Choroid plexus epithelial cell (primary cell): ENCODE results near the gene ADAT1.

ENCODE experiments used
- DNase-seq: peaks from one replicate; pipeline ENCODE4 v3.0.0-alpha.2; 2010; ENCODE audit warnings: low read depth
- H3K4me3 ChIP-seq: 2 replicates; pipeline ENCODE4 v1.5.1; 2011; ENCODE audit warnings: low read depth, mild to moderate bottlenecking, control low read depth, low read length, moderate library complexity
- TF ChIP-seq, protein P1 (sequence below): conservative IDR thresholded peaks from 2 replicates; pipeline ENCODE4 v1.5.1; 2011; ENCODE audit warnings: low read depth, mild to moderate bottlenecking, control low read depth, inconsistent platforms, low read length, moderate library complexity

The ADAT1 gene

DNA sequence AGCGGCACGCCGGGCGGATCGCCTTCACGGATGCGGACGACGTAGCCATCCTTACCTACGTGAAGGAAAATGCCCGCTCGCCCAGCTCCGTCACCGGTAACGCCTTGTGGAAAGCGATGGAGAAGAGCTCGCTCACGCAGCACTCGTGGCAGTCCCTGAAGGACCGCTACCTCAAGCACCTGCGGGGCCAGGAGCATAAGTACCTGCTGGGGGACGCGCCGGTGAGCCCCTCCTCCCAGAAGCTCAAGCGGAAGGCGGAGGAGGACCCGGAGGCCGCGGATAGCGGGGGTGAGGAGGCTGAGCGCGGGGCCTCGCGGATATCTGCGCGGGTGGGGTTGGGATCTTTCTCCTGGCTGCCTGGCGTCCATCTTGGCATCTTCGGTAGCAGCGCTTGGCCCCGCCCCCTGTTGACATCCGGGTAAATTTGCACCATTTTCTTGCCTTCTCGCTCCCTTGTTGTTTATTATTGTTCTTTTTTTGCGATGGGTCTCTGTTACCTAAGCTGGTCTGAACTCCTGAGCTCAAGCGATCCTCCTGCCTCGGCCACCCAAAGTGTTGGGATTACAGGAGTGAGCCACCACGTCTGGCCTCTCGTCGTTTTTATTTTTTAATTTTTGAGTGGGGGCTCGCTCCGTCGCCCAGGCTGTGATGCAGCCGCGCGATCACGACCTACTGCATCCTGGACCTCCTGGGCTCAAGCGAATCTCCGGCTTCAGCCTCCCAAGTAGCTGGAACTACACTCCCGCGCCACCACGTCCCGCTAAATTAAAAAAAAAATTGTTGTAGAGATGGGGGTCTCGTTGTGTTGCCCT, 25.4 kb upstream of the ADAT1 start:
- H3K4me3 ChIP-seq: peak overlapping the region; percentile 99
- TF ChIP-seq, protein P1, sequence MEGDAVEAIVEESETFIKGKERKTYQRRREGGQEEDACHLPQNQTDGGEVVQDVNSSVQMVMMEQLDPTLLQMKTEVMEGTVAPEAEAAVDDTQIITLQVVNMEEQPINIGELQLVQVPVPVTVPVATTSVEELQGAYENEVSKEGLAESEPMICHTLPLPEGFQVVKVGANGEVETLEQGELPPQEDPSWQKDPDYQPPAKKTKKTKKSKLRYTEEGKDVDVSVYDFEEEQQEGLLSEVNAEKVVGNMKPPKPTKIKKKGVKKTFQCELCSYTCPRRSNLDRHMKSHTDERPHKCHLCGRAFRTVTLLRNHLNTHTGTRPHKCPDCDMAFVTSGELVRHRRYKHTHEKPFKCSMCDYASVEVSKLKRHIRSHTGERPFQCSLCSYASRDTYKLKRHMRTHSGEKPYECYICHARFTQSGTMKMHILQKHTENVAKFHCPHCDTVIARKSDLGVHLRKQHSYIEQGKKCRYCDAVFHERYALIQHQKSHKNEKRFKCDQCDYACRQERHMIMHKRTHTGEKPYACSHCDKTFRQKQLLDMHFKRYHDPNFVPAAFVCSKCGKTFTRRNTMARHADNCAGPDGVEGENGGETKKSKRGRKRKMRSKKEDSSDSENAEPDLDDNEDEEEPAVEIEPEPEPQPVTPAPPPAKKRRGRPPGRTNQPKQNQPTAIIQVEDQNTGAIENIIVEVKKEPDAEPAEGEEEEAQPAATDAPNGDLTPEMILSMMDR: no peak
- peak; percentile 80 for DNase-seq

DNA sequence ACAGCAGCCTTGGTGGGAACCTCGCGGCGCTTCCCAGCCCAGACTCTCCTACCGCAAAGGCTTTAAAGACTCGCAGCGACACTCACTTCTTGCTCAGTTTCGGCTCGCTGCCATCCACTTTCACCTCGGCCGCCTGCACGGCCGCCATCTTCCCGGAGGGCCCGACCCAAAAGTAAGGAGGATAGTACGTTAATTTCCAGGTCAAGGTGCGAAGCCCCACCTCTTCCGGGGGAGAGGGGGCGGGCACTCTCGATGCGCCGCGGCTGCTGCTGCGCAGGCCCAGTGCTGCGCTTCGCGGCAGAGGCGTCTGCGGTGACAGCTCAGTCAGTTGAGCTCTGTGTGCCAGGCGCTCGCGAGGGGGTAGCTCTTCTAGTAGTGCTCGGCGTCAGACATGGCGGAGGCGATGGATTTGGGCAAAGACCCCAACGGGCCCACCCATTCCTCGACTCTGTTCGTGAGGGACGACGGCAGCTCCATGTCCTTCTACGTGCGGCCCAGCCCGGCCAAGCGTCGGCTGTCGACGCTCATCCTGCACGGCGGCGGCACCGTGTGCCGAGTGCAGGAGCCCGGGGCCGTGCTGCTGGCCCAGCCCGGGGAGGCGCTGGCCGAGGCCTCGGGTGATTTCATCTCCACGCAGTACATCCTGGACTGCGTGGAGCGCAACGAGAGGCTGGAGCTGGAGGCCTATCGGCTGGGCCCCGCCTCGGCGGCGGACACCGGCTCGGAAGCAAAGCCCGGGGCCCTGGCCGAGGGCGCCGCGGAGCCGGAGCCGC, 24.6 kb upstream of the ADAT1 start, which contains the start of the genes KARS1 and TERF2IP:
Gene KARS1 (minus strand): TSS at position 174 of the 773 bp plus-strand sequence. CDS start 26 bp downstream, at position 148.
Gene TERF2IP (plus strand): TSS at position 282 of the 773 bp plus-strand sequence. CDS start 110 bp downstream, at position 392.
- TF ChIP-seq, protein P1: no peak
- H3K4me3 ChIP-seq: peak within 1 kb of the TSS; percentile 99
- DNase-seq: peak; percentile 95

- DNase-seq: peak; percentile 10
- TF ChIP-seq, protein P1: no peak
- peak overlapping the region; percentile 99 for H3K4me3 ChIP-seq
These were observed 24.0 kb upstream of the ADAT1 start for GRCh38 chr16:75647112-75647491.

GRCh38 chr16:75644240-75645012, 21.3 kb upstream of the ADAT1 start:
- TF ChIP-seq, protein P1: no peak
- no peak overlapping the region for H3K4me3 ChIP-seq
- no peak for DNase-seq

DNA sequence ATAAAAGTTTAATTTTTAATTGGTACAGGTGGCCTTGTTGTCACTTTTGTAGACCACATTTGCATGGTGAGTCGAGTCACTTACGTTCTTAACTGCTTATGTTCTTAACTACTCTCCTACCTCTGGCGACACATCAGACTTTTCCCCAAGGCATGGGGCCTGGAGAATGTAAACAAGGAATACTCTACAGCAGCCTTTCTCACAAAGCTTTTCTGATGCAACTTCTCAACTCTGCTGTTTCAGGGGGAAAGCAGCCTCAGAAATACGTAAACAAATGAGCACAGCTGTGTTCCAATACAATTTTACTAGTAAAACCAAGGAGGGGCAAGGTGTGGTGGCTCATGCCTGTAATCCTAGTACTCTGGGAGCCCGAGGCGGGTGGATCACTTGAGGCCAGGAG, 17.5 kb upstream of the ADAT1 start:
- H3K4me3 ChIP-seq: no peak overlapping the region
- no peak for DNase-seq
- TF ChIP-seq, protein P1: no peak

DNA sequence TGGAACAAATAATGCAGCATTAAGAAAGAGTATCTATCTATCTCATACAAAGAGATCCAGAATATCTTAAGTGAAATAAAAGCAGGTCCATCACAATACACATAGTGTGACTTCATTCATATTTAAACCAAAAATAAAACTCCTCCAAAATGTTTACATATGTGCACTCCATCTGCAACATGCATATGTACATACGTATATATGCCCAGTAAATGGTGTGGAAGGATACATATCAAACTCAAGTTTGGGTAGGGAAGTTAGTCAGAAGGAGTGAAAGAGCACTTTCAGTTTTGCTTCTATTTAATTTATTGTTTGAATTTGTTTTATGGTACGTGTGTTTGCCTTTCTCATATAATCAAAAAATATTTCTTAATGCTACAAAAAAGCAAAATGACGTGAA, 12.0 kb upstream of the ADAT1 start:
- TF ChIP-seq, protein P1: no peak
- H3K4me3 ChIP-seq: no peak overlapping the region
- no peak for DNase-seq
